ENCODE results near the gene YWHAH. TPM values are rescaled to one million over a fixed set of nuclear protein-coding genes. Genes with fewer than 3 reads are reported as not detected.

Gene YWHAH
- total RNA-seq, 1 donor from 2014 or later, result 57.8 TPM

DNA sequence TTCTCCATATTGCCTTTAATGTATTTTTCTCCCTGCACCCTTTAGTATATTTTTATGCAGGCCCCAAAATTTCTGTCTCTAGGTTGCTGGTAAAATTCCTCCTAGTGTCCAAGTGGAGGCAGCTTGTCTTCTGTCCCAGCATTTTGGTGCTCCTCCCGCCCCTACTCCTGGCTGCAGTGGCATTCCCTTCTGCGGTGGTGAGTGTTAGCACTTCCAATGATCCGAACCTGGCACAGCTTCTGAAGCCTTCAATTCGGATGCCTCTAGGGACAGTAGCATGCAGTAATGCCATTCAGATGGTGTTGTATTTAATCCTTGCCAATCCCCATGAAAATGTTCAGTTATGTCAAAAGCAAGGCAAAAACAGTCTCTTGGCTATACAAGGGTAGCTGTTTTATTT is 5.9 kb downstream of the YWHAH start:
- Mint-ChIP-seq H3K4me3 (no peak overlapping the region), H3K27ac (no peak overlapping the region), H3K9me3 (no peaks in the 10 kb centered on the region), H3K36me3 (peaks cover 5% of the 10 kb centered on the region), H3K4me1 (peaks cover 12% of the 10 kb centered on the region), H3K27me3 (ENCODE audit: low read depth) (no peaks in the 10 kb centered on the region)
- no peak for DNase-seq (ENCODE audit: low spot score in 2 of 2, unreplicated experiment in 2 of 2)
- TF ChIP-seq, protein P1, sequence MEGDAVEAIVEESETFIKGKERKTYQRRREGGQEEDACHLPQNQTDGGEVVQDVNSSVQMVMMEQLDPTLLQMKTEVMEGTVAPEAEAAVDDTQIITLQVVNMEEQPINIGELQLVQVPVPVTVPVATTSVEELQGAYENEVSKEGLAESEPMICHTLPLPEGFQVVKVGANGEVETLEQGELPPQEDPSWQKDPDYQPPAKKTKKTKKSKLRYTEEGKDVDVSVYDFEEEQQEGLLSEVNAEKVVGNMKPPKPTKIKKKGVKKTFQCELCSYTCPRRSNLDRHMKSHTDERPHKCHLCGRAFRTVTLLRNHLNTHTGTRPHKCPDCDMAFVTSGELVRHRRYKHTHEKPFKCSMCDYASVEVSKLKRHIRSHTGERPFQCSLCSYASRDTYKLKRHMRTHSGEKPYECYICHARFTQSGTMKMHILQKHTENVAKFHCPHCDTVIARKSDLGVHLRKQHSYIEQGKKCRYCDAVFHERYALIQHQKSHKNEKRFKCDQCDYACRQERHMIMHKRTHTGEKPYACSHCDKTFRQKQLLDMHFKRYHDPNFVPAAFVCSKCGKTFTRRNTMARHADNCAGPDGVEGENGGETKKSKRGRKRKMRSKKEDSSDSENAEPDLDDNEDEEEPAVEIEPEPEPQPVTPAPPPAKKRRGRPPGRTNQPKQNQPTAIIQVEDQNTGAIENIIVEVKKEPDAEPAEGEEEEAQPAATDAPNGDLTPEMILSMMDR (IDR thresholded peaks at IDR 0.05; ENCODE audit: unreplicated experiment), result no peak

DNA sequence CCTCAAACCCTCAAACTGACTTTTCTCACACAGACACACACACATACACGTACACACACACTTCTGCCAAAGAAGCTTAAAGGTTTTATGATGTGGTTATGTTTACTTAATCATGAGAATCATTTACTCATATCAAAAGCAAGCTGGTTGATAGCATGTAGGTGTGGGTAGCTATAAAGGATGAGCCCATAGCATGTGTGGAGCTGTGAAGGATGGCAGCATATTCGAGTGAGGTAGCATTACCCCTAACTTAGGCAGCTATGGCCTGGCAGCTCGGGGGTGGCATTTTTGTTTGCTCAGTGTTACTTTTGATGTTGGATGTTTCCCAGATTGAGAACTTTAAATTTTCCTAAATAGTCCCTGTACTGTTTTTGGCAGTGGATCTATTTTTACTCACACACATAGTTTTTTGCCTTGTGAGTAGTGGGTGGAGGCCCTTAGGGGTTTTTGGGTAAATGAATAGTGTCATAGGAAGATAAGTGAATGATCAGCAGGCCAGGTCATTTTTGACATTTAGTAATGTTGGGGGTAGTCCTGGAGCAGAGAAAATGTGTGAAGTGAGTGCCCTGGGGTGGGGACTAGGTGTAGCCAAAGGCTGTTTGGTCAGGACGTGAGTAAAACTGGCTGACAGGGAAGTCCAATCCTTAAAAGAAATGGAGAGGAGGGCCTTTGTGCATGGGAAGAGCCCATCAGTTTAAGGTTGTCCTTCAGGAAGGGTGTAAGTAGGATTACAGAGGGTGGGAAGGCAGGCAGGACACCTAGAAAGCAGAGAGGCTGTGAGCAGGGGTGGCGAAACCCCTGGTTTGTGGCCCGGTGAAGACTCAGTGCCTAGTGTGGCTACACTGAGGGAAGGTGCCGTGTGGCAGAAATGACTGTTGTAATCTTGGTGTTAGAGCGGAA is 7.1 kb downstream of the YWHAH start:
- Mint-ChIP-seq H3K36me3 (peaks cover 13% of the 10 kb centered on the region), H3K27me3 (ENCODE audit: low read depth) (no peaks in the 10 kb centered on the region), H3K27ac (peak overlapping the region; percentile 49), H3K4me3 (no peak overlapping the region), H3K9me3 (no peaks in the 10 kb centered on the region), H3K4me1 (peaks cover 12% of the 10 kb centered on the region)
- DNase-seq (ENCODE audit: low spot score in 2 of 2, unreplicated experiment in 2 of 2), result no peak
- TF ChIP-seq, protein P1 (IDR thresholded peaks at IDR 0.05; ENCODE audit: unreplicated experiment), result no peak

DNA sequence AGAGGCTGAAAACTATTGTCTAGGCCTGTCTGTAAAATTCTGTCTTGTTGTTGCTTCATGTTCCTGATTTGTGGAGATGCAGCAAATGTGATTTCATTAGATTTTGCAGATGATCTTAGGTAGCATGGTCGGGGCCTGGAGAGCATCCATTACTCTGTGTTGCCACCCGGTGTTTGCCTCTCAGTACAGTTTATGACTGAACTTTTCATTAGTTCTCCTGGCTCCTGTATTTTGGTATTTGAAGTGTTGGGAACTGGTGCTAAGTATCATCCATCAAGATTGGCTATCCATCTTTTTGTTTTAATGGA is 7.7 kb downstream of the YWHAH start:
- Mint-ChIP-seq H3K27me3 (ENCODE audit: low read depth) (no peaks in the 10 kb centered on the region), H3K36me3 (peaks cover 18% of the 10 kb centered on the region), H3K4me1 (peaks cover 11% of the 10 kb centered on the region), H3K27ac (no peak overlapping the region), H3K9me3 (no peaks in the 10 kb centered on the region), H3K4me3 (no peak overlapping the region)
- DNase-seq (ENCODE audit: low spot score in 2 of 2, unreplicated experiment in 2 of 2), result no peak
- TF ChIP-seq, protein P1 (IDR thresholded peaks at IDR 0.05; ENCODE audit: unreplicated experiment), result no peak

DNA sequence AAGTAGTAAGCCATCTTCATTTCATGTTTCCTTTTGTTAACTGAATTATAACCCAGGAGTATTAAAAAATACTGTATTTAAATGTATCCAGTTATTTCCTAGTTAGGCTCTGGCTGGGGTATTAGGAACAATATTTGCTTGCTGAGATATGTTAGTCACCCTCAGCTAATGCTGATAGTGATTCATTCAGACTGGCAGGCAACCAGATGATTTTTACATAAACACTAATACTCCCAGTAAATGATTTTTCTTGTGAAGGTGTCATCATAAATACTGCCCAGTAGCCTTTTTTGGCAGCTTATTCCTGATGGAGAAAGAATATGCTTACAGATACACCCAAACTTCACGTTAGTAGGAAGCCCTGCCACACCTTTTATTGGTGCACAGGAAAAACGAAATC is 8.1 kb downstream of the YWHAH start:
- H3K4me1 Mint-ChIP-seq, result peaks cover 7% of the 10 kb centered on the region
- H3K27me3 Mint-ChIP-seq (ENCODE audit: low read depth), result no peaks in the 10 kb centered on the region
- no peak overlapping the region for H3K27ac Mint-ChIP-seq
- H3K4me3 Mint-ChIP-seq, result no peak overlapping the region
- TF ChIP-seq, protein P1 (IDR thresholded peaks at IDR 0.05; ENCODE audit: unreplicated experiment), result no peak
- DNase-seq (ENCODE audit: low spot score in 2 of 2, unreplicated experiment in 2 of 2), result no peak
- no peaks in the 10 kb centered on the region for H3K9me3 Mint-ChIP-seq
- peaks cover 18% of the 10 kb centered on the region for H3K36me3 Mint-ChIP-seq

DNA sequence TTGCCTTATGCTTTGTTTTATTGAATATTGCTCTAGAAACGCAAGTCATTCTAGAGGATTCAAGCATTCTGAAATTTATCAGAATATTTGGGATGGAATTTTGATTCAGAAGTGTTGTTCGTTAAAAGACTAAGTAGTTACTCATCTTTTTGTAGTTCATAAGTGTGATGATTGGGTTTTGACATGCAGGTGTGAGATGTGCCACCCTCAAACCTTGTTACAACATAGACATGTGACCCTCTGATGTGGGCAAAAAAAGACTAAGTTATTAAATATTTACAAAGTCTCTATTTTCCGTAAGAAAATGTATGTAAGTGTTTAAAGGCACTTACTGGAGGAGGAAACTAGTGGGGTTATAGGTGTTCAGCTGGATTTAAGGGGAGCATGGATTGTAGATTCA is 8.9 kb downstream of the YWHAH start:
- peaks cover 3% of the 10 kb centered on the region for H3K4me1 Mint-ChIP-seq
- no peak for DNase-seq (ENCODE audit: low spot score in 2 of 2, unreplicated experiment in 2 of 2)
- no peak overlapping the region for H3K27ac Mint-ChIP-seq
- no peaks in the 10 kb centered on the region for H3K27me3 Mint-ChIP-seq (ENCODE audit: low read depth)
- H3K4me3 Mint-ChIP-seq, result no peak overlapping the region
- TF ChIP-seq, protein P1 (IDR thresholded peaks at IDR 0.05; ENCODE audit: unreplicated experiment), result no peak
- H3K36me3 Mint-ChIP-seq, result peaks cover 21% of the 10 kb centered on the region
- no peaks in the 10 kb centered on the region for H3K9me3 Mint-ChIP-seq

Data from mesothelial cell of epicardium (in vitro differentiated cells).